H9 (cell line): ENCODE data around the gene KDM4C. TPM values are rescaled to one million over a fixed set of nuclear protein-coding genes. Genes with fewer than 3 reads are reported as not detected.

Experiments
- DNase-seq: peaks from one replicate; pipeline ENCODE4 v3.0.0-alpha.2; 2017
- H2AFZ ChIP-seq: one replicate; pipeline ENCODE4 v1.6.1; 2013; ENCODE audit warnings: mild to moderate bottlenecking, low read length, control low read depth, moderate library complexity
- H2AK5ac ChIP-seq: 2 replicates; pipeline ENCODE4 v1.6.1; 2013; ENCODE audit warnings: low read length, control low read depth, mixed read lengths; ENCODE audit not compliant: insufficient read length
- H2BK120ac ChIP-seq: one replicate; pipeline ENCODE4 v1.6.1; 2013; ENCODE audit warnings: low read depth, mild to moderate bottlenecking, low read length, control low read depth, inconsistent platforms; ENCODE audit not compliant: poor library complexity, severe bottlenecking
- H2BK12ac ChIP-seq: 2 replicates; pipeline ENCODE4 v1.6.1; 2013; ENCODE audit warnings: low read length, control low read depth, mixed read lengths, low read depth; ENCODE audit not compliant: insufficient read length
- H2BK15ac ChIP-seq: 2 replicates; pipeline ENCODE4 v1.6.1; 2013; ENCODE audit warnings: low read depth, low read length, control low read depth
- H2BK20ac ChIP-seq: one replicate; pipeline ENCODE4 v1.6.1; 2013; ENCODE audit warnings: low read depth, mild to moderate bottlenecking, low read length, control low read depth, inconsistent platforms; ENCODE audit not compliant: poor library complexity, severe bottlenecking
- H2BK5ac ChIP-seq: 2 replicates; pipeline ENCODE4 v1.6.1; 2013; ENCODE audit warnings: low read length, control low read depth, mixed read lengths; ENCODE audit not compliant: insufficient read length
- H3K14ac ChIP-seq: 2 replicates; pipeline ENCODE4 v1.6.1; 2013; ENCODE audit warnings: low read length, control low read depth; ENCODE audit not compliant: insufficient read depth
- H3K18ac ChIP-seq: 2 replicates; pipeline ENCODE4 v1.6.1; 2013; ENCODE audit warnings: low read depth, mild to moderate bottlenecking, mixed read lengths, low read length, control low read depth; ENCODE audit not compliant: insufficient read length
- H3K23ac ChIP-seq: 2 replicates; pipeline ENCODE4 v1.6.1; 2013; ENCODE audit warnings: low read length, control low read depth, mixed read lengths, low read depth; ENCODE audit not compliant: insufficient read length
- H3K23me2 ChIP-seq: 2 replicates; pipeline ENCODE4 v1.6.1; 2013; ENCODE audit warnings: low read depth, mild to moderate bottlenecking, mixed read lengths, low read length, control low read depth; ENCODE audit not compliant: insufficient read length, poor library complexity, severe bottlenecking
- H3K27ac ChIP-seq: 2 replicates; pipeline ENCODE4 v1.5.1; 2013; ENCODE audit warnings: low read length, control low read depth, mixed read lengths, low read depth; ENCODE audit not compliant: insufficient read length
- H3K27me3 ChIP-seq: 2 replicates; pipeline ENCODE4 v1.6.1; 2013; ENCODE audit warnings: low read length, control low read depth, inconsistent platforms; ENCODE audit not compliant: insufficient read depth
- H3K4ac ChIP-seq: 2 replicates; pipeline ENCODE4 v1.6.1; 2013; ENCODE audit warnings: low read depth, mild to moderate bottlenecking, control low read depth, inconsistent platforms, low read length, moderate library complexity
- H3K4me1 ChIP-seq: 2 replicates; pipeline ENCODE4 v1.6.1; 2013; ENCODE audit warnings: low read length, control low read depth, inconsistent platforms; ENCODE audit not compliant: insufficient read depth
- H3K4me2 ChIP-seq: 2 replicates; pipeline ENCODE4 v1.6.1; 2013; ENCODE audit warnings: low read length, control low read depth, mixed read lengths; ENCODE audit not compliant: insufficient read length, insufficient read depth
- H3K56ac ChIP-seq: 2 replicates; pipeline ENCODE4 v1.6.1; 2013; ENCODE audit warnings: low read depth, mild to moderate bottlenecking, mixed read lengths, low read length, control low read depth; ENCODE audit not compliant: insufficient read length
- H3K79me1 ChIP-seq: 2 replicates; pipeline ENCODE4 v1.6.1; 2013; ENCODE audit warnings: low read depth, mild to moderate bottlenecking, moderate library complexity, low read length, control low read depth, inconsistent platforms; ENCODE audit not compliant: insufficient read depth, poor library complexity, severe bottlenecking
- H3K79me2 ChIP-seq: 2 replicates; pipeline ENCODE4 v1.6.1; 2013; ENCODE audit warnings: low read length, control low read depth, inconsistent platforms; ENCODE audit not compliant: insufficient read depth
- H3K9ac ChIP-seq: 2 replicates; pipeline ENCODE4 v1.6.1; 2013; ENCODE audit warnings: low read length, control low read depth, mixed read lengths; ENCODE audit not compliant: insufficient read length; ENCODE audit errors: extremely low read depth
- H3K9me3 ChIP-seq: one replicate; pipeline ENCODE4 v1.6.1; 2013; ENCODE audit warnings: low read depth, low read length, inconsistent platforms; ENCODE audit not compliant: control insufficient read depth
- H3T11ph ChIP-seq: one replicate; pipeline ENCODE4 v1.6.1; 2013; ENCODE audit warnings: mild to moderate bottlenecking, low read length, control low read depth, inconsistent platforms
- H4K20me1 ChIP-seq: one replicate; pipeline ENCODE4 v1.6.1; 2013; ENCODE audit not compliant: control insufficient read depth, insufficient read length, insufficient read depth
- H4K5ac ChIP-seq: 2 replicates; pipeline ENCODE4 v1.6.1; 2013; ENCODE audit warnings: low read depth, mild to moderate bottlenecking, mixed read lengths, low read length, control low read depth; ENCODE audit not compliant: insufficient read length
- H4K8ac ChIP-seq: replicated peaks from 2 replicates; pipeline ENCODE4 v1.6.1; 2013; ENCODE audit warnings: low read length, control low read depth, mixed read lengths, low read depth; ENCODE audit not compliant: insufficient read length
- H4K91ac ChIP-seq: 2 replicates; pipeline ENCODE4 v1.6.1; 2013; ENCODE audit warnings: low read depth, mild to moderate bottlenecking, moderate library complexity, mixed read lengths, low read length, control low read depth; ENCODE audit not compliant: insufficient read length
- H3K27ac Mint-ChIP-seq, 3 experiments: 2 replicates in 2 of 3; 3 replicates in 1 of 3; pipeline ENCODE4 v1.8.0; 2020 to 2021; ENCODE audit warnings: mixed read lengths in 3 of 3, mild to moderate bottlenecking in 1 of 3, moderate library complexity in 1 of 3
- H3K27me3 Mint-ChIP-seq: 2 replicates; pipeline ENCODE4 v1.8.0; 2021; ENCODE audit warnings: low read depth, mild to moderate bottlenecking, moderate library complexity, mixed read lengths
- H3K36me3 Mint-ChIP-seq, 3 experiments: 2 replicates in 2 of 3; 3 replicates in 1 of 3; pipeline ENCODE4 v1.8.0; 2020 to 2021; ENCODE audit warnings: low read depth in 3 of 3, mixed read lengths in 3 of 3; ENCODE audit not compliant: insufficient read depth in 1 of 3
- H3K4me1 Mint-ChIP-seq, 2 experiments: 2 replicates each; pipeline ENCODE4 v1.8.0; 2020; ENCODE audit warnings: mixed read lengths in 2 of 2
- H3K4me3 Mint-ChIP-seq, 2 experiments: 2 replicates in 1 of 2; 3 replicates in 1 of 2; pipeline ENCODE4 v1.8.0; 2020 to 2021; ENCODE audit warnings: mild to moderate bottlenecking in 2 of 2, mixed read lengths in 2 of 2, moderate library complexity in 1 of 2
- H3K9me3 Mint-ChIP-seq, 2 experiments: 2 replicates in 1 of 2; 3 replicates in 1 of 2; pipeline ENCODE4 v1.8.0; 2020; ENCODE audit warnings: mild to moderate bottlenecking in 2 of 2, mixed read lengths in 2 of 2, moderate library complexity in 1 of 2
- CTCF ChIP-seq: fragments of 200-600 bp; sonication (generic); conservative IDR thresholded peaks from 3 replicates; pipeline ENCODE4 v1.8.0; 2021; ENCODE audit warnings: antibody characterized with exemption, mild to moderate bottlenecking
- WGBS: extraction: QIAGEN DNeasy Blood & Tissue Kit; methylation state at CpG from one replicate; pipeline ENCODE4 v1.1.7; 2013; ENCODE audit warnings: missing lambda C conversion rate, low lambda C conversion rate, mixed read lengths; ENCODE audit not compliant: insufficient read length; ENCODE audit errors: extremely low coverage; 5-methylcytosine and 5-hydroxymethylcytosine counted together
- total RNA-seq: library from RNA; stranded (reverse); gene quantifications from 2 replicates; pipeline ENCODE4 v1.2.1, GENCODE V29; 2021

Gene KDM4C
- total RNA-seq, 1 experiment from 2014 or later = 24.0 TPM

GRCh38 chr9:6900440-6900883 lies 142.7 kb downstream of the KDM4C start:
- Histone ChIP-seq H3K79me2 (no peaks in the 10 kb centered on the region), H3T11ph (no peak overlapping the region), H3K4me1 (peaks cover 2% of the 10 kb centered on the region; the same call in 1 of the 2 replicates), H3K23ac (no peak overlapping the region), H3K27me3 (no peaks in the 10 kb centered on the region), H3K18ac (no peak overlapping the region), H2BK12ac (no peak overlapping the region), H3K9ac (no peak overlapping the region), H4K5ac (no peak overlapping the region), H3K4ac (no peak overlapping the region), H3K56ac (no peak overlapping the region), H4K8ac (no peak overlapping the region), H3K4me2 (no peak overlapping the region), H2AK5ac (no peak overlapping the region), H3K23me2 (no peaks in the 10 kb centered on the region), H3K9me3 (no peaks in the 10 kb centered on the region), H3K79me1 (peaks cover 2% of the 10 kb centered on the region), H4K91ac (no peak overlapping the region), H3K14ac (no peak overlapping the region), H2BK20ac (no peak overlapping the region), H2AFZ (no peak overlapping the region), H2BK5ac (no peak overlapping the region), H2BK15ac (no peak overlapping the region), H3K27ac (no peak overlapping the region), H4K20me1 (no peaks in the 10 kb centered on the region), H2BK120ac (no peak overlapping the region)
- DNase-seq = no peak
- H3K9me3 Mint-ChIP-seq = no peaks in the 10 kb centered on the region
- no peak overlapping the region for H3K27ac Mint-ChIP-seq
- no peak overlapping the region for H3K4me3 Mint-ChIP-seq
- no CpG with 5 or more reads among the region's 7 CpGs for WGBS
- no peak for TF ChIP-seq CTCF
- H3K27me3 Mint-ChIP-seq = no peaks in the 10 kb centered on the region
- peaks cover 13 to 16% of the 10 kb centered on the region in 2 experiments for H3K4me1 Mint-ChIP-seq
- H3K36me3 Mint-ChIP-seq = 0 out of 7 replicates have a peak, but pooled peaks cover 0 to 2% (median 0%) of the 10 kb centered on the region in 3 experiments
